WTC11 (cell line): ENCODE measurements around the gene BOC. TPM values are rescaled to one million over a fixed set of nuclear protein-coding genes. Genes with fewer than 3 reads are reported as not detected.

Experiments used
- ATAC-seq: fragments of 200-7000 bp; cut with Tn5 transposase; 2 replicates; pipeline ENCODE4 v1.10.0; 2021; ENCODE audit warnings: mild to moderate bottlenecking, moderate library complexity
- CTCF ChIA-PET: fragments of 300-600 bp; sonication (Branson Sonifier 250); formaldehyde crosslinking; loops from one replicate; lab custom pipeline; 2021; ENCODE audit warnings: antibody characterized with exemption; lab: Charles Lee
- POLR2A ChIA-PET: fragments of 350-600 bp; sonication (Branson Sonifier 250); formaldehyde crosslinking; loops from one replicate; lab custom pipeline; 2021; ENCODE audit warnings: antibody characterized with exemption; lab: Charles Lee
- DNase-seq: peaks from one replicate; pipeline ENCODE4 v3.0.0; 2021; ENCODE audit warnings: low spot score
- H3K27ac Mint-ChIP-seq: 2 replicates; pipeline ENCODE4 v1.8.0; 2021; ENCODE audit warnings: mixed read lengths
- H3K27me3 Mint-ChIP-seq: 2 replicates; pipeline ENCODE4 v1.8.0; 2021; ENCODE audit warnings: low read depth, mild to moderate bottlenecking, moderate library complexity, mixed read lengths
- H3K36me3 Mint-ChIP-seq: 2 replicates; pipeline ENCODE4 v1.8.0; 2021; ENCODE audit warnings: mixed read lengths
- H3K4me1 Mint-ChIP-seq: 2 replicates; pipeline ENCODE4 v1.8.0; 2022; ENCODE audit warnings: mixed read lengths
- H3K4me3 Mint-ChIP-seq: 2 replicates; pipeline ENCODE4 v1.8.0; 2021; ENCODE audit warnings: mild to moderate bottlenecking, moderate library complexity, mixed read lengths
- H3K9me3 Mint-ChIP-seq: 2 replicates; pipeline ENCODE4 v1.8.0; 2021; ENCODE audit warnings: mixed read lengths
- CDX4 ChIP-seq: fragments of 250-450 bp; sonication (Bioruptor Pico); IDR thresholded peaks from 2 replicates; pipeline ENCODE4 v1.9.0; 2021; ENCODE audit warnings: moderate library complexity, mild to moderate bottlenecking, inconsistent platforms, borderline replicate concordance
- E2F5 ChIP-seq: sonication (generic); formaldehyde crosslinking; IDR thresholded peaks from 2 replicates; pipeline ENCODE4 v1.8.1; 2022; ENCODE audit warnings: mild to moderate bottlenecking, moderate library complexity, missing genetic modification reagents
- ESRRA ChIP-seq: sonication (generic); formaldehyde crosslinking; IDR thresholded peaks from 2 replicates; pipeline ENCODE4 v1.8.1; 2022; ENCODE audit warnings: mild to moderate bottlenecking, missing genetic modification reagents, borderline replicate concordance
- FOXK1 ChIP-seq: sonication (generic); formaldehyde crosslinking; IDR thresholded peaks from 2 replicates; pipeline ENCODE4 v1.8.0; 2022; ENCODE audit warnings: mild to moderate bottlenecking, moderate library complexity, missing genetic modification reagents
- FOXP1 ChIP-seq: sonication (generic); formaldehyde crosslinking; IDR thresholded peaks from 2 replicates; pipeline ENCODE4 v1.8.0; 2022; ENCODE audit warnings: missing genetic modification reagents, mild to moderate bottlenecking, moderate library complexity, borderline replicate concordance
- IRF2 ChIP-seq: sonication (generic); formaldehyde crosslinking; IDR thresholded peaks from 2 replicates; pipeline ENCODE4 v1.8.0; 2022; ENCODE audit warnings: low read depth, missing genetic modification reagents, borderline replicate concordance
- MYBL2 ChIP-seq: sonication (generic); formaldehyde crosslinking; IDR thresholded peaks from 2 replicates; pipeline ENCODE4 v1.8.1; 2023; ENCODE audit warnings: mild to moderate bottlenecking, moderate library complexity, missing genetic modification reagents
- PREB ChIP-seq: sonication (generic); formaldehyde crosslinking; IDR thresholded peaks from 2 replicates; pipeline ENCODE4 v1.8.1; 2022; ENCODE audit warnings: mild to moderate bottlenecking, missing genetic modification reagents, moderate library complexity, borderline replicate concordance
- RELA ChIP-seq: sonication (generic); formaldehyde crosslinking; IDR thresholded peaks from 2 replicates; pipeline ENCODE4 v1.8.1; 2022; ENCODE audit warnings: missing genetic modification reagents, mild to moderate bottlenecking, borderline replicate concordance
- SMAD4 ChIP-seq: sonication (generic); formaldehyde crosslinking; IDR thresholded peaks from 2 replicates; pipeline ENCODE4 v1.8.0; 2022; ENCODE audit warnings: mild to moderate bottlenecking, missing genetic modification reagents
- TEAD1 ChIP-seq: sonication (generic); formaldehyde crosslinking; IDR thresholded peaks from 2 replicates; pipeline ENCODE4 v1.8.0; 2022; ENCODE audit warnings: mild to moderate bottlenecking, missing genetic modification reagents
- TEAD4 ChIP-seq: sonication (generic); formaldehyde crosslinking; IDR thresholded peaks from 2 replicates; pipeline ENCODE4 v1.8.0; 2022; ENCODE audit warnings: mild to moderate bottlenecking, missing genetic modification reagents
- ZNF121 ChIP-seq: sonication (generic); formaldehyde crosslinking; IDR thresholded peaks from 2 replicates; pipeline ENCODE4 v1.8.0; 2023; ENCODE audit warnings: missing genetic modification reagents
- ZNF263 ChIP-seq: sonication (generic); formaldehyde crosslinking; IDR thresholded peaks from 2 replicates; pipeline ENCODE4 v1.8.1; 2022; ENCODE audit warnings: low read depth, mild to moderate bottlenecking, moderate library complexity, missing genetic modification reagents
- ZSCAN18 ChIP-seq: fragments of 250-450 bp; sonication (Bioruptor Pico); IDR thresholded peaks from 2 replicates; pipeline ENCODE4 v2.1.2; 2022; ENCODE audit warnings: mild to moderate bottlenecking, moderate library complexity
- total RNA-seq: library from RNA; stranded (reverse); gene quantifications from 3 replicates; pipeline ENCODE4 v1.2.3, GENCODE V29; 2021
- TF ChIP-seq, protein P1 (sequence below): sonication (generic); formaldehyde crosslinking; IDR thresholded peaks from 2 replicates; pipeline ENCODE4 v1.8.1; 2023; ENCODE audit warnings: mild to moderate bottlenecking, missing genetic modification reagents, moderate library complexity
- TF ChIP-seq, protein P2 (sequence below): sonication (generic); formaldehyde crosslinking; IDR thresholded peaks from 2 replicates; pipeline ENCODE4 v1.8.0; 2022; ENCODE audit warnings: mild to moderate bottlenecking, missing genetic modification reagents
- TF ChIP-seq, protein P3 (sequence below): sonication (generic); formaldehyde crosslinking; IDR thresholded peaks from 2 replicates; pipeline ENCODE4 v1.8.1; 2023; ENCODE audit warnings: mild to moderate bottlenecking, missing genetic modification reagents
- TF ChIP-seq, protein P4 (sequence below): fragments of 250-450 bp; sonication (Bioruptor Pico); conservative IDR thresholded peaks from 2 replicates; pipeline ENCODE4 v1.9.0; 2021; ENCODE audit warnings: mild to moderate bottlenecking

BOC gene
- total RNA-seq, 1 experiment from 2014 or later: 8.0 TPM

DNA sequence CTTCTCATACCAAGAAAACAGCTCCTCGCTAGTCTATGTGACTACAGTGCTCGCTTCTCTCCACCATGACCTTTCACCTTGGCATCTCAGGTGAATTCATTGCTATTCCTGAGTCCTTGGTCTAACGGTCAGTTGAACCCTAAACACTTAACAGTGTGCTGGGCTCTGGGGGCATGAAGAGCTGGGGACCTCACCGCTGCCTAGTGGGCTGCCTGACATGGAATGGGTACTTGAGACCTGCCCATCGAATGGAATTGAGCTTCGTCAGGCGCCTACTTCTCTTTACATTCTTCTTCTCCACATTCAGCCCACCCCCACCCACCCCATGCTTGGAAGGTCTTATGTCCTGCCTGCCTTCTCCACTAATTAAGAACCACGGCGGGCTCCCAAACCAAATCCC lies 22.1 kb downstream of the BOC start:
- Mint-ChIP-seq H3K27me3 (no peaks in the 10 kb centered on the region), H3K9me3 (no peaks in the 10 kb centered on the region), H3K27ac (no peak overlapping the region), H3K4me1 (peaks cover 20% of the 10 kb centered on the region), H3K4me3 (no peak overlapping the region), H3K36me3 (no peaks in the 10 kb centered on the region)
- no peak for DNase-seq
- TF ChIP-seq, protein P1, sequence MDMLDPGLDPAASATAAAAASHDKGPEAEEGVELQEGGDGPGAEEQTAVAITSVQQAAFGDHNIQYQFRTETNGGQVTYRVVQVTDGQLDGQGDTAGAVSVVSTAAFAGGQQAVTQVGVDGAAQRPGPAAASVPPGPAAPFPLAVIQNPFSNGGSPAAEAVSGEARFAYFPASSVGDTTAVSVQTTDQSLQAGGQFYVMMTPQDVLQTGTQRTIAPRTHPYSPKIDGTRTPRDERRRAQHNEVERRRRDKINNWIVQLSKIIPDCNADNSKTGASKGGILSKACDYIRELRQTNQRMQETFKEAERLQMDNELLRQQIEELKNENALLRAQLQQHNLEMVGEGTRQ (CRISPR knock-in tag): no peak
- TF ChIP-seq RELA (CRISPR knock-in tag) (no peak), ZNF263 (no peak), TEAD1 (CRISPR knock-in tag) (no peak), ESRRA (no peak), MYBL2 (CRISPR knock-in tag) (no peak), SMAD4 (no peak), ZSCAN18 (CRISPR knock-in tag) (no peak), FOXK1 (CRISPR knock-in tag) (no peak), ZNF121 (CRISPR knock-in tag) (no peak), TEAD4 (CRISPR knock-in tag) (no peak), CDX4 (CRISPR knock-in tag) (no peak), IRF2 (CRISPR knock-in tag) (no peak), FOXP1 (CRISPR knock-in tag) (no peak), E2F5 (CRISPR knock-in tag) (no peak), PREB (CRISPR knock-in tag) (no peak)
- TF ChIP-seq, protein P2, sequence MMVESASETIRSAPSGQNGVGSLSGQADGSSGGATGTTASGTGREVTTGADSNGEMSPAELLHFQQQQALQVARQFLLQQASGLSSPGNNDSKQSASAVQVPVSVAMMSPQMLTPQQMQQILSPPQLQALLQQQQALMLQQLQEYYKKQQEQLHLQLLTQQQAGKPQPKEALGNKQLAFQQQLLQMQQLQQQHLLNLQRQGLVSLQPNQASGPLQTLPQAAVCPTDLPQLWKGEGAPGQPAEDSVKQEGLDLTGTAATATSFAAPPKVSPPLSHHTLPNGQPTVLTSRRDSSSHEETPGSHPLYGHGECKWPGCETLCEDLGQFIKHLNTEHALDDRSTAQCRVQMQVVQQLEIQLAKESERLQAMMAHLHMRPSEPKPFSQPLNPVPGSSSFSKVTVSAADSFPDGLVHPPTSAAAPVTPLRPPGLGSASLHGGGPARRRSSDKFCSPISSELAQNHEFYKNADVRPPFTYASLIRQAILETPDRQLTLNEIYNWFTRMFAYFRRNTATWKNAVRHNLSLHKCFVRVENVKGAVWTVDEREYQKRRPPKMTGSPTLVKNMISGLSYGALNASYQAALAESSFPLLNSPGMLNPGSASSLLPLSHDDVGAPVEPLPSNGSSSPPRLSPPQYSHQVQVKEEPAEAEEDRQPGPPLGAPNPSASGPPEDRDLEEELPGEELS (CRISPR knock-in tag): no peak
- TF ChIP-seq, protein P3, sequence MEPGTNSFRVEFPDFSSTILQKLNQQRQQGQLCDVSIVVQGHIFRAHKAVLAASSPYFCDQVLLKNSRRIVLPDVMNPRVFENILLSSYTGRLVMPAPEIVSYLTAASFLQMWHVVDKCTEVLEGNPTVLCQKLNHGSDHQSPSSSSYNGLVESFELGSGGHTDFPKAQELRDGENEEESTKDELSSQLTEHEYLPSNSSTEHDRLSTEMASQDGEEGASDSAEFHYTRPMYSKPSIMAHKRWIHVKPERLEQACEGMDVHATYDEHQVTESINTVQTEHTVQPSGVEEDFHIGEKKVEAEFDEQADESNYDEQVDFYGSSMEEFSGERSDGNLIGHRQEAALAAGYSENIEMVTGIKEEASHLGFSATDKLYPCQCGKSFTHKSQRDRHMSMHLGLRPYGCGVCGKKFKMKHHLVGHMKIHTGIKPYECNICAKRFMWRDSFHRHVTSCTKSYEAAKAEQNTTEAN (CRISPR knock-in tag): no peak
- TF ChIP-seq, protein P4, sequence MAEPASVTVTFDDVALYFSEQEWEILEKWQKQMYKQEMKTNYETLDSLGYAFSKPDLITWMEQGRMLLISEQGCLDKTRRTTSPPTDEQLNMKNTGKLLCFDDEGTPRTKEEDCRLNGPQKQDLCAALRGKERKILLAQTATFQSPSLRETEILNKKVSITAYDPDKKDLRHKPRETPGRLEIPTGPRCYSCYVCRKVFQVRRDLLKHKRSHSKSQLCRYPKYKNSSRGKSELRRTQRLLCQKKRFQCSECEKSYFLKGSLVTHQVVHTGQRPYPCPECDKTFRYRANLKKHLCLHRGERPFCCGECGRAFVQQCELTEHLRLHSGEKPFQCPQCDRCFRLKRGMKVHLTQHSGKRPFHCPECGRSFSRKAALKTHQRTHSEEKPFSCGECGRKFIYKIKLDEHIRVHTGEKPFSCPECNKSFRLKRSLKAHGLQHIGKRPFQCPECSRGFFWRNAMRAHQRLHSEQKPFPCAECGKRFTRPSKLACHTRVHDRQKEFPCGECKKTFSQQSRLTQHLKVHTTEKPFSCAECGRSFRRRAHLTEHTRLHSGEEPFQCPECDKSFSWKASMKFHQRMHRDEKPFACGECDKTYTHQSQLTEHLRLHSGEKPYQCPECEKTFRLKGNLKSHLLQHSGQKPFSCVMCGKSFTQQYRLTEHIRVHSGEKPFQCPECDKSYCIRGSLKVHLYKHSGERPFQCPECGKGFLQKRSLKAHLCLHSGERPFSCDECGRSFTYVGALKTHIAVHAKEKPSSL (CRISPR knock-in tag): no peak
- no peak for ATAC-seq
- ChIA-PET CTCF (interaction anchor here (1.1 to 1.2 kb wide), 2 partner anchors 31 to 55 kb away, joined by 3 to 4 read pairs; no protein-coding TSS in a partner anchor), POLR2A (interaction anchor here (0.6 kb wide), 1 partner anchor 36 kb away, joined by 3 read pairs; no protein-coding TSS in a partner anchor)
